ENCODE measurements around the gene OR51E1.

Gene OR51E1

GRCh38 chr11:4684631-4685285 lies 41.0 kb downstream of the OR51E1 start:
- no peak overlapping the region for H4K8ac ChIP-seq (ENCODE audit: low read depth, low read length)
- H2BK5ac ChIP-seq (ENCODE audit: low read length): no peak overlapping the region
- no peak overlapping the region for H3K18ac ChIP-seq (ENCODE audit: low read length)
- H2BK15ac ChIP-seq (replicated peaks; ENCODE audit: low read depth): no peak overlapping the region
- no peak overlapping the region for H3K23ac ChIP-seq (ENCODE audit: low read length)
- DNase-seq: no peak
- H3K4me2 ChIP-seq (ENCODE audit: low read length): no peak overlapping the region
- H3K4me1 ChIP-seq (ENCODE audit: control insufficient read depth, low read depth, low read length): no peaks in the 10 kb centered on the region
- no peaks in the 10 kb centered on the region for H3K79me2 ChIP-seq (ENCODE audit: control insufficient read depth, insufficient read depth, low read length)
- H3K79me1 ChIP-seq (ENCODE audit: low read length): no peaks in the 10 kb centered on the region
- H3K27me3 ChIP-seq (ENCODE audit: insufficient read depth, low read length, poor library complexity): no peaks in the 10 kb centered on the region
- H3K9ac ChIP-seq (ENCODE audit: low read length): no peak overlapping the region
- no peak overlapping the region for H2AK5ac ChIP-seq (ENCODE audit: low read length)
- no peak overlapping the region for H3K27ac ChIP-seq (ENCODE audit: low read depth, low read length)
- H2BK120ac ChIP-seq (ENCODE audit: low read depth, low read length): no peak overlapping the region
- no CpG with 5 or more reads among the region's 3 CpGs for WGBS (ENCODE audit: extremely low coverage, insufficient coverage, low lambda C conversion rate)
- no peaks in the 10 kb centered on the region for H3K36me3 ChIP-seq (ENCODE audit: control insufficient read depth, insufficient read depth, low read length)
- no peak overlapping the region for H3K4me3 ChIP-seq (ENCODE audit: low read length)
- H4K5ac ChIP-seq (ENCODE audit: low read length): no peak overlapping the region
- H3K56ac ChIP-seq (ENCODE audit: low read length): no peak overlapping the region
- no peak overlapping the region for H3K4ac ChIP-seq (ENCODE audit: low read depth, low read length)

DNA sequence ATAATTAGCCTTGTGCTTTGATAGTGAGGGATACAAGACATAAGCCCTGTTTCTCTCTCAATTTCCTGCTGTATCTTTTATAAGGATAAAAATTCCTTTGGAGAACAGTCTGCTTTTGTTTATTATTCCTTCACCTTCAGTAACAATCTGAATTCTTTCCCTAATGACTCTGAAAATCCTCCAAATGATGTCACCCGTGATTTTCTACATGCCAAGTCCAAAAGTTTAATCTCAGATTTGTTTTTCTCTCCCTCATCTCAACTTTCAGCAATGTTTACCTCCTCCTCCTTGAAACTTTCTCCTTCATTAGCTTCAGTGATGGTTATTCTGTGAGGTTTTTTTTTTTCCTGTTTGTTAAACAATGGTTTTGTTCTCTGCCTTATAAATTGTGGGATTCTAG lies 51.7 kb downstream of the OR51E1 start:
- H3K4me1 ChIP-seq (ENCODE audit: control insufficient read depth, low read depth, low read length): no peaks in the 10 kb centered on the region
- H3K9ac ChIP-seq (ENCODE audit: low read length): no peak overlapping the region
- no peak overlapping the region for H3K4me3 ChIP-seq (ENCODE audit: low read length)
- H2AK5ac ChIP-seq (ENCODE audit: low read length): no peak overlapping the region
- H3K27me3 ChIP-seq (ENCODE audit: insufficient read depth, low read length, poor library complexity): no peaks in the 10 kb centered on the region
- WGBS (ENCODE audit: extremely low coverage, insufficient coverage, low lambda C conversion rate): no CpG with 5 or more reads among the region's 1 CpG
- no peak overlapping the region for H2BK5ac ChIP-seq (ENCODE audit: low read length)
- H3K4me2 ChIP-seq (ENCODE audit: low read length): no peak overlapping the region
- H3K23ac ChIP-seq (ENCODE audit: low read length): no peak overlapping the region
- no peaks in the 10 kb centered on the region for H3K79me1 ChIP-seq (ENCODE audit: low read length)
- H2BK15ac ChIP-seq (replicated peaks; ENCODE audit: low read depth): no peak overlapping the region
- H3K56ac ChIP-seq (ENCODE audit: low read length): no peak overlapping the region
- DNase-seq: no peak
- no peak overlapping the region for H3K18ac ChIP-seq (ENCODE audit: low read length)
- no peak overlapping the region for H4K8ac ChIP-seq (ENCODE audit: low read depth, low read length)
- no peak overlapping the region for H4K5ac ChIP-seq (ENCODE audit: low read length)
- H2BK120ac ChIP-seq (ENCODE audit: low read depth, low read length): no peak overlapping the region
- no peaks in the 10 kb centered on the region for H3K79me2 ChIP-seq (ENCODE audit: control insufficient read depth, insufficient read depth, low read length)
- H3K36me3 ChIP-seq (ENCODE audit: control insufficient read depth, insufficient read depth, low read length): no peaks in the 10 kb centered on the region
- no peak overlapping the region for H3K4ac ChIP-seq (ENCODE audit: low read depth, low read length)
- no peak overlapping the region for H3K27ac ChIP-seq (ENCODE audit: low read depth, low read length)

GRCh38 chr11:4697585-4697984 lies 53.8 kb downstream of the OR51E1 start, which contains the start of gene OR51E2:
Gene OR51E2 (minus strand): TSS chr11:4697853. CDS start chr11:4682711, 15,142 bp downstream.
- H3K27ac ChIP-seq (ENCODE audit: low read depth, low read length): no peak within 1 kb of the TSS
- H2AK5ac ChIP-seq (ENCODE audit: low read length): no peak within 1 kb of the TSS
- no peak within 1 kb of the TSS for H4K8ac ChIP-seq (ENCODE audit: low read depth, low read length)
- peak; percentile 68 for DNase-seq
- no peaks in the 10 kb centered on the region for H3K27me3 ChIP-seq (ENCODE audit: insufficient read depth, low read length, poor library complexity)
- H3K9ac ChIP-seq (ENCODE audit: low read length): no peak within 1 kb of the TSS
- H3K56ac ChIP-seq (ENCODE audit: low read length): no peak within 1 kb of the TSS
- no peaks in the 10 kb centered on the region for H3K36me3 ChIP-seq (ENCODE audit: control insufficient read depth, insufficient read depth, low read length)
- no peak within 1 kb of the TSS for H3K4me3 ChIP-seq (ENCODE audit: low read length)
- no peak within 1 kb of the TSS for H3K18ac ChIP-seq (ENCODE audit: low read length)
- no peaks in the 10 kb centered on the region for H3K79me2 ChIP-seq (ENCODE audit: control insufficient read depth, insufficient read depth, low read length)
- no peak within 1 kb of the TSS for H3K23ac ChIP-seq (ENCODE audit: low read length)
- no CpG with 5 or more reads among the region's 3 CpGs for WGBS (ENCODE audit: extremely low coverage, insufficient coverage, low lambda C conversion rate)
- H3K79me1 ChIP-seq (ENCODE audit: low read length): no peaks in the 10 kb centered on the region
- H3K4me1 ChIP-seq (ENCODE audit: control insufficient read depth, low read depth, low read length): no peaks in the 10 kb centered on the region
- no peak within 1 kb of the TSS for H2BK5ac ChIP-seq (ENCODE audit: low read length)
- no peak within 1 kb of the TSS for H2BK120ac ChIP-seq (ENCODE audit: low read depth, low read length)
- no peak within 1 kb of the TSS for H3K4me2 ChIP-seq (ENCODE audit: low read length)
- H4K5ac ChIP-seq (ENCODE audit: low read length): no peak within 1 kb of the TSS
- no peak within 1 kb of the TSS for H2BK15ac ChIP-seq (replicated peaks; ENCODE audit: low read depth)
- H3K4ac ChIP-seq (ENCODE audit: low read depth, low read length): no peak within 1 kb of the TSS

GRCh38 chr11:4699697-4700435 lies 56.1 kb downstream of the OR51E1 start:
- Histone ChIP-seq H2BK5ac (ENCODE audit: low read length) (no peak overlapping the region), H2BK15ac (replicated peaks; ENCODE audit: low read depth) (no peak overlapping the region), H3K79me2 (ENCODE audit: control insufficient read depth, insufficient read depth, low read length) (no peaks in the 10 kb centered on the region), H3K9ac (ENCODE audit: low read length) (no peak overlapping the region), H4K8ac (ENCODE audit: low read depth, low read length) (no peak overlapping the region), H3K18ac (ENCODE audit: low read length) (no peak overlapping the region), H4K5ac (ENCODE audit: low read length) (no peak overlapping the region), H3K23ac (ENCODE audit: low read length) (no peak overlapping the region), H2AK5ac (ENCODE audit: low read length) (no peak overlapping the region), H3K27me3 (ENCODE audit: insufficient read depth, low read length, poor library complexity) (no peaks in the 10 kb centered on the region), H3K36me3 (ENCODE audit: control insufficient read depth, insufficient read depth, low read length) (no peaks in the 10 kb centered on the region), H3K4me2 (ENCODE audit: low read length) (no peak overlapping the region), H3K4me1 (ENCODE audit: control insufficient read depth, low read depth, low read length) (peaks cover 3% of the 10 kb centered on the region), H3K4me3 (ENCODE audit: low read length) (no peak overlapping the region), H2BK120ac (ENCODE audit: low read depth, low read length) (no peak overlapping the region), H3K79me1 (ENCODE audit: low read length) (no peaks in the 10 kb centered on the region), H3K27ac (ENCODE audit: low read depth, low read length) (no peak overlapping the region), H3K4ac (ENCODE audit: low read depth, low read length) (no peak overlapping the region), H3K56ac (ENCODE audit: low read length) (no peak overlapping the region)
- no peak for DNase-seq
- WGBS (ENCODE audit: extremely low coverage, insufficient coverage, low lambda C conversion rate): no CpG with 5 or more reads among the region's 3 CpGs

DNA sequence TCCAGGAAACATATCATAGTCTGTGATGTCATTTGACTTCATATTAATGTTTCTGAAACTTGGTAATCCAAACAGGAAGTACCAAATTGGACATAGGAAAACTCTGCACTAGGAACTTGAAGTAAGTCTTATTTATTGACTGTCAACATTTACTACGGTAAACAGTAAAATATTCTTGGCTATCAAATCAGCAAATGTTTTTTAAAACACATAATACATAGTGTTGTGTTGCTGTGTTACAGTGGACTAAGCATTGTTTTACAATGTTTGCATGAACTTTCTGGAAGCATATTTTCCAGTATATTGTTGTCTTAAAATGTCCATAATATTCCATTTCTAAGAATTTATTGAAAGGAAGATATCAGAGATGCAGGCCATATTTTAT lies 56.6 kb downstream of the OR51E1 start:
- H4K5ac ChIP-seq (ENCODE audit: low read length): no peak overlapping the region
- no peak overlapping the region for H2BK120ac ChIP-seq (ENCODE audit: low read depth, low read length)
- no peak overlapping the region for H3K4me2 ChIP-seq (ENCODE audit: low read length)
- no peak overlapping the region for H2AK5ac ChIP-seq (ENCODE audit: low read length)
- H3K23ac ChIP-seq (ENCODE audit: low read length): no peak overlapping the region
- H4K8ac ChIP-seq (ENCODE audit: low read depth, low read length): no peak overlapping the region
- no peaks in the 10 kb centered on the region for H3K36me3 ChIP-seq (ENCODE audit: control insufficient read depth, insufficient read depth, low read length)
- no peak overlapping the region for H3K18ac ChIP-seq (ENCODE audit: low read length)
- H3K4me1 ChIP-seq (ENCODE audit: control insufficient read depth, low read depth, low read length): peaks cover 3% of the 10 kb centered on the region
- H3K4ac ChIP-seq (ENCODE audit: low read depth, low read length): no peak overlapping the region
- WGBS (ENCODE audit: extremely low coverage, insufficient coverage, low lambda C conversion rate): no CpG with 5 or more reads among the region's 1 CpG
- H3K79me2 ChIP-seq (ENCODE audit: control insufficient read depth, insufficient read depth, low read length): no peaks in the 10 kb centered on the region
- H3K27me3 ChIP-seq (ENCODE audit: insufficient read depth, low read length, poor library complexity): no peaks in the 10 kb centered on the region
- no peak overlapping the region for H3K9ac ChIP-seq (ENCODE audit: low read length)
- H3K56ac ChIP-seq (ENCODE audit: low read length): no peak overlapping the region
- no peak overlapping the region for H3K27ac ChIP-seq (ENCODE audit: low read depth, low read length)
- no peak for DNase-seq
- H3K79me1 ChIP-seq (ENCODE audit: low read length): no peaks in the 10 kb centered on the region
- H2BK15ac ChIP-seq (replicated peaks; ENCODE audit: low read depth): no peak overlapping the region
- no peak overlapping the region for H3K4me3 ChIP-seq (ENCODE audit: low read length)
- no peak overlapping the region for H2BK5ac ChIP-seq (ENCODE audit: low read length)
